ENCODE data around the gene ATXN7. TPM values are rescaled to one million over a fixed set of nuclear protein-coding genes. Genes with fewer than 3 reads are reported as not detected.

The ATXN7 gene
- polyA plus RNA-seq, 1 experiment: 10.7 TPM

- CTCF ChIA-PET: interaction anchor here (0.6 to 1.6 kb wide), 3 partner anchors 116 to 484 kb away, joined by 3 to 4 read pairs (median 4); no protein-coding TSS in a partner anchor
- no peaks in the 10 kb centered on the region for H3K9me3 ChIP-seq (ENCODE audit: control insufficient read depth, insufficient read depth, low read length)
- POLR2A ChIA-PET: no interaction called here
- no peak for DNase-seq (ENCODE audit: low read depth, low spot score)
- TF ChIP-seq CTCF (IDR thresholded peaks at IDR 0.05; ENCODE audit: low read depth, low read length): no peak
- no peaks in the 10 kb centered on the region for H3K27me3 ChIP-seq (ENCODE audit: control insufficient read depth, insufficient read depth, low read length)
- no peak overlapping the region for H3K27ac ChIP-seq (ENCODE audit: low read depth, low read length)
- H3K4me3 ChIP-seq (ENCODE audit: low read depth, low read length): no peak overlapping the region
Observed at GRCh38 chr3:64000453-64001055, 136.9 kb downstream of the ATXN7 start.

DNA sequence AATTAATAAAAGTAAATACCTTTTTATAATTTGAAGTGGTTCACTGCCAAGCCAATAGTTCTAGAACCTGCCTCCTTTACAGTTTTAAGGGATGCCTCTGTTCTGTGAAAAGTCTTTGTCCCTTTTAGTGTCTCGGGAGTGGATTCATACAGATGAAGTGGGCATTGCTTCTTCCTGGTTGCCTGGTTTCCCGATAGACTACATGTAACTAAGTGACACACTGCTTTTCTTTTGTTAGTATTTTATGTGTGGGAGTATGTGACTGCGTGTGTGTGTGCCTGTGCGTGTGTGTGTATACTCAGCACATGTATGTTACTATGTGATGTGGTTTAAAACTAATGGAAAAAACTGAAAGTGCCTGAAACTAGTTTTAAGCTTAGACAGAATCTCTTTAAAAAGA, 138.6 kb downstream of the ATXN7 start:
- ChIA-PET POLR2A (no interaction called here), CTCF (interaction anchor here (0.6 to 1.9 kb wide), 4 partner anchors 8 to 482 kb away, joined by 3 to 27 read pairs (median 6); partner anchors contain the start of gene PSMD6)
- no peaks in the 10 kb centered on the region for H3K9me3 ChIP-seq (ENCODE audit: control insufficient read depth, insufficient read depth, low read length)
- TF ChIP-seq CTCF (IDR thresholded peaks at IDR 0.05; ENCODE audit: low read depth, low read length): no peak
- DNase-seq (ENCODE audit: low read depth, low spot score): no peak
- no peaks in the 10 kb centered on the region for H3K27me3 ChIP-seq (ENCODE audit: control insufficient read depth, insufficient read depth, low read length)
- no peak overlapping the region for H3K4me3 ChIP-seq (ENCODE audit: low read depth, low read length)
- H3K27ac ChIP-seq (ENCODE audit: low read depth, low read length): no peak overlapping the region

DNA sequence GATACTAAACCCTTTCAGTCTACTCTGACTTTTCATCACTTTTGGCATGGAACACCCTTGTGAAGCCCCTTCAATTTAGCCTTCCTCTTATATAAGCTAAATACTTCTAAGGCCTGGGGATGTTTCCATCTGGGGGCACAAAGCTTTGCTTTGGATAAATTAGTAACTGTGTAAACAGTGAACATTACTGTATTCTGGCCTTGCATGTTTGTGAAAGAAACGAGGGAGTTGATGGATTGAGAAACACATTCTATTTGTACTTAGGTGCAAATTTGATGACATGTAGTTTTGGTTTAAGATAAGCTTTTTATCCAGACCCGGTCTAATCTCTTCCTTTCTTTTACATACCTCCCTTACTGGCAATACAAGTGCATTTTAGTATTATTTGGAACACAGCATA, 139.9 kb downstream of the ATXN7 start:
- H3K27ac ChIP-seq (ENCODE audit: low read depth, low read length): no peak overlapping the region
- POLR2A ChIA-PET: no interaction called here
- TF ChIP-seq CTCF (IDR thresholded peaks at IDR 0.05; ENCODE audit: low read depth, low read length): no peak
- no peaks in the 10 kb centered on the region for H3K27me3 ChIP-seq (ENCODE audit: control insufficient read depth, insufficient read depth, low read length)
- DNase-seq (ENCODE audit: low read depth, low spot score): no peak
- no peak overlapping the region for H3K4me3 ChIP-seq (ENCODE audit: low read depth, low read length)
- H3K9me3 ChIP-seq (ENCODE audit: control insufficient read depth, insufficient read depth, low read length): no peaks in the 10 kb centered on the region
- CTCF ChIA-PET: interaction anchor here (1.2 to 1.9 kb wide), 5 partner anchors 10 to 481 kb away, joined by 4 to 27 read pairs (median 4); partner anchors contain the start of gene PSMD6

DNA sequence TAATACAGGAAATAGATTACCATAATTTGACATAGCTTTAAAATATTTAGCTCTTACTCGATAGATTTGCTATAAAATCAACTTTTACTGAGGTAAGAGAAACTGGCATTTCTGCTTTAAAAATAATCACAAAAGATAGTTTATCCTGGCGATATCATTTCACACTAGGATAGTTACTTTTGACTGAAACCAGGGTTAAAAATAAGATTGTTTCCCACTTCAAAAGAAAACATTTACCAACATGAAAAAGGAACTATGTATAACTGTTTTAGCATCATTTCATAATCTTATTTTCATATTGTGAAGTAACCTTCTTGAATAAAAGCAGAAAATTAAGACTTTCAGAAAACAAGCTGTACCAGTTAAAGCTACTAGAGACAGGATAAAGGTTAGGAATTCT, 144.3 kb downstream of the ATXN7 start:
- H3K9me3 ChIP-seq (ENCODE audit: control insufficient read depth, insufficient read depth, low read length): no peaks in the 10 kb centered on the region
- no peak overlapping the region for H3K27ac ChIP-seq (ENCODE audit: low read depth, low read length)
- no peak overlapping the region for H3K4me3 ChIP-seq (ENCODE audit: low read depth, low read length)
- CTCF ChIA-PET: interaction anchor here (0.6 to 2.3 kb wide), 9 partner anchors 14 to 658 kb away, joined by 3 to 19 read pairs (median 5); partner anchors contain the start of gene PSMD6
- POLR2A ChIA-PET: no interaction called here
- no peak for TF ChIP-seq CTCF (IDR thresholded peaks at IDR 0.05; ENCODE audit: low read depth, low read length)
- H3K27me3 ChIP-seq (ENCODE audit: control insufficient read depth, insufficient read depth, low read length): no peaks in the 10 kb centered on the region
- no peak for DNase-seq (ENCODE audit: low read depth, low spot score)

GRCh38 chr3:64008487-64009351, 145.1 kb downstream of the ATXN7 start:
- no peak overlapping the region for H3K4me3 ChIP-seq (ENCODE audit: low read depth, low read length)
- H3K9me3 ChIP-seq (ENCODE audit: control insufficient read depth, insufficient read depth, low read length): no peaks in the 10 kb centered on the region
- TF ChIP-seq CTCF (IDR thresholded peaks at IDR 0.05; ENCODE audit: low read depth, low read length): no peak
- H3K27ac ChIP-seq (ENCODE audit: low read depth, low read length): no peak overlapping the region
- DNase-seq (ENCODE audit: low read depth, low spot score): no peak
- POLR2A ChIA-PET: no interaction called here
- CTCF ChIA-PET: interaction anchor here (0.6 to 3.1 kb wide), 9 partner anchors 14 to 659 kb away, joined by 3 to 19 read pairs (median 10); partner anchors contain the start of gene PSMD6
- H3K27me3 ChIP-seq (ENCODE audit: control insufficient read depth, insufficient read depth, low read length): no peaks in the 10 kb centered on the region

Data from AG04450 (cell line).